GM12878 (cell line): ENCODE data around the gene C1orf174. TPM values are rescaled to one million over a fixed set of nuclear protein-coding genes. Genes with fewer than 3 reads are reported as not detected.

ENCODE experiments used
- ATAC-seq: fragments of 200-7000 bp; cut with Tn5 transposase; 3 replicates; pipeline ENCODE4 v1.9.1; 2020; ENCODE audit warnings: mild to moderate bottlenecking, moderate library complexity
- BruUV-seq: library from RNA; stranded (reverse); fragments of 400-500 nt; replicated peaks from 2 replicates; lab custom pipeline; 2021; lab: Mats Ljungman, UMichigan
- CTCF ChIA-PET: fragments of 300-600 bp; sonication (Branson Sonifier 250); formaldehyde crosslinking; extraction: SDS; loops from one replicate; lab custom pipeline; 2021; ENCODE audit warnings: inconsistent platforms; lab: Yijun Ruan, JAX
- POLR2A ChIA-PET: fragments of 350-600 bp; formaldehyde crosslinking; extraction: SDS; loops from one replicate; lab custom pipeline; 2021; ENCODE audit warnings: inconsistent platforms; lab: Charles Lee
- RAD21 ChIA-PET: fragments of 300-600 bp; sonication (Branson Sonifier 250); formaldehyde crosslinking; loops from one replicate; lab custom pipeline; 2023; ENCODE audit warnings: antibody characterized with exemption; ENCODE audit not compliant: unreplicated experiment; lab: Charles Lee
- SMC1A ChIA-PET: fragments of 300-600 bp; sonication (Branson Sonifier 250); formaldehyde crosslinking; loops from one replicate; lab custom pipeline; 2023; ENCODE audit not compliant: unreplicated experiment, uncharacterized antibody; lab: Charles Lee
- DNase-seq: peaks from one replicate; pipeline ENCODE4 v3.0.0-alpha.2; 2011; ENCODE audit warnings: low read depth, low spot score
- FAIRE-seq: peaks from 3 replicates; lab custom pipeline; 2011; peaks lifted over from hg19 to GRCh38; lab: Jason Lieb, UNC
- H2AFZ ChIP-seq: 2 replicates; pipeline ENCODE4 v1.6.0; 2011; ENCODE audit warnings: low read depth, low read length, control low read depth; ENCODE audit not compliant: control insufficient read depth
- H3K27ac ChIP-seq: 2 replicates; pipeline ENCODE4 v1.5.1; 2011; ENCODE audit warnings: control low read depth; ENCODE audit not compliant: control insufficient read depth, insufficient read depth
- H3K27me3 ChIP-seq, 2 experiments: replicated peaks in 1 of 2; 2 replicates each; pipeline versions ENCODE4 v1.6.0 to v1.6.1; 2011; ENCODE audit warnings: low read length in 1 of 2; ENCODE audit not compliant: control insufficient read depth in 2 of 2, insufficient read depth in 2 of 2
- H3K36me3 ChIP-seq, 2 experiments: 2 replicates each; pipeline ENCODE4 v1.5.1; 2011; ENCODE audit warnings: low read length in 1 of 2; ENCODE audit not compliant: control insufficient read depth in 2 of 2, insufficient read depth in 2 of 2
- H3K4me1 ChIP-seq: 2 replicates; pipeline ENCODE4 v1.6.1; 2011; ENCODE audit warnings: mild to moderate bottlenecking, low read length, moderate library complexity, mixed read lengths; ENCODE audit not compliant: control insufficient read depth, insufficient read depth
- H3K4me2 ChIP-seq: 2 replicates; pipeline ENCODE4 v1.6.0; 2011; ENCODE audit warnings: control low read depth; ENCODE audit not compliant: control insufficient read depth, insufficient read depth
- H3K4me3 ChIP-seq: fragments of 200-600 bp; sonication (generic); 2 replicates; pipeline ENCODE4 v1.5.1; 2016
- H3K79me2 ChIP-seq: 2 replicates; pipeline ENCODE4 v1.6.0; 2011; ENCODE audit warnings: low read length; ENCODE audit not compliant: control insufficient read depth, insufficient read depth
- H3K9ac ChIP-seq: 2 replicates; pipeline ENCODE4 v1.8.0; 2011; ENCODE audit warnings: low read length, control low read depth, mixed read lengths; ENCODE audit not compliant: control insufficient read depth, insufficient read depth
- H3K9me3 ChIP-seq: replicated peaks from 3 replicates; pipeline ENCODE4 v1.5.1; 2011; ENCODE audit warnings: mild to moderate bottlenecking, low read length; ENCODE audit not compliant: control insufficient read depth, insufficient read depth
- H4K20me1 ChIP-seq: 2 replicates; pipeline ENCODE4 v1.6.0; 2011; ENCODE audit not compliant: control insufficient read depth, insufficient read depth
- CBX5 ChIP-seq: sonication (generic); IDR thresholded peaks from 2 replicates; pipeline ENCODE4 v1.6.1; 2016; ENCODE audit warnings: low read depth, moderate library complexity, mild to moderate bottlenecking, inconsistent platforms
- EGR1 ChIP-seq, 2 experiments: IDR thresholded peaks; 1 replicate in 1 of 2; 2 replicates in 1 of 2; pipeline ENCODE4 v1.6.1; 2011 to 2012; ENCODE audit warnings: low read depth in 2 of 2, low read length in 2 of 2, borderline replicate concordance in 1 of 2, mild to moderate bottlenecking in 1 of 2, moderate library complexity in 1 of 2
- HDAC6 ChIP-seq: fragments of 200-600 bp; sonication (generic); IDR thresholded peaks from one replicate; pipeline ENCODE4 v1.8.0; 2017; ENCODE audit warnings: antibody characterized with exemption; ENCODE audit not compliant: unreplicated experiment
- LARP7 ChIP-seq: fragments of 450-650 bp; IDR thresholded peaks from 2 replicates; pipeline ENCODE4 v1.6.1; 2017; ENCODE audit warnings: mild to moderate bottlenecking
- NR2C1 ChIP-seq: fragments of 450-650 bp; IDR thresholded peaks from 2 replicates; pipeline ENCODE4 v1.6.1; 2017; ENCODE audit warnings: antibody characterized with exemption, mild to moderate bottlenecking, moderate library complexity
- RUNX3 ChIP-seq: IDR thresholded peaks from 2 replicates; pipeline ENCODE4 v1.6.1; 2012; ENCODE audit warnings: low read length, inconsistent platforms
- SPI1 ChIP-seq: IDR thresholded peaks from 2 replicates; pipeline ENCODE4 v1.6.1; 2011; ENCODE audit warnings: low read depth, mild to moderate bottlenecking, low read length, moderate library complexity, borderline replicate concordance; ENCODE audit not compliant: insufficient read depth
- ZNF217 ChIP-seq: fragments of 450-650 bp; IDR thresholded peaks from 2 replicates; pipeline ENCODE4 v1.6.1; 2017; ENCODE audit warnings: antibody characterized with exemption, mild to moderate bottlenecking
- WGBS: methylation state at CpG from one replicate; pipeline ENCODE4 v1.1.6; 2016; ENCODE audit warnings: low lambda C conversion rate; ENCODE audit not compliant: insufficient replicate concordance, insufficient coverage; ENCODE audit errors: missing lambda C conversion rate; 5-methylcytosine and 5-hydroxymethylcytosine counted together
- in situ Hi-C: fragments of 300-500 bp; cut with MboI; formaldehyde crosslinking; loops from 9 replicates; pipeline ENCODE4 v1.14.3; 2018; ENCODE audit warnings: mixed read lengths
- intact Hi-C: fragments of 100-400 bp; cut with micrococcal nuclease; formaldehyde crosslinking; loops from one replicate; pipeline ENCODE4 v1.14.2; 2022; ENCODE audit not compliant: unreplicated experiment
- polyA plus RNA-seq, 11 experiments: library from polyadenylated mRNA; depleted of rRNA in 4 of 11; unstranded in 6 of 11; stranded (reverse) in 5 of 11; fragments of >200 nt; fragmentation: Nextera tagmentation in 4 of 11; fragmentation: Illumina TruSeq in 1 of 11; extraction: Ambion mirVana in 4 of 11; extraction: Trizol in 1 of 11; gene quantifications; 1 replicate in 1 of 11; 2 replicates in 10 of 11; pipeline versions ENCODE4 v1.2.1 to v1.2.3, GENCODE V29; 2011 to 2016; ENCODE audit warnings: inconsistent platforms in 2 of 11, missing spikeins in 2 of 11, low read depth in 1 of 11
- total RNA-seq, 4 experiments: library from RNA; depleted of rRNA in 3 of 4; stranded (reverse); fragments of >200 nt in 3 of 4; fragmentation: Illumina TruSeq in 1 of 4; extraction: Trizol in 1 of 4; gene quantifications; 2 replicates each; pipeline versions ENCODE4 v1.2.1 to v1.2.3, GENCODE V29; 2013 to 2021
- TF ChIP-seq, protein P1 (sequence below): IDR thresholded peaks from 2 replicates; pipeline ENCODE4 v1.6.1; 2012; ENCODE audit warnings: mild to moderate bottlenecking, low read depth, low read length

C1orf174 gene
- total and polyA plus RNA-seq, 10 of the 15 experiments (the other 5 are each of a cell fraction or from before 2014, with no cell fraction given), result 17.5 to 35.4 (median 25.1) TPM

DNA sequence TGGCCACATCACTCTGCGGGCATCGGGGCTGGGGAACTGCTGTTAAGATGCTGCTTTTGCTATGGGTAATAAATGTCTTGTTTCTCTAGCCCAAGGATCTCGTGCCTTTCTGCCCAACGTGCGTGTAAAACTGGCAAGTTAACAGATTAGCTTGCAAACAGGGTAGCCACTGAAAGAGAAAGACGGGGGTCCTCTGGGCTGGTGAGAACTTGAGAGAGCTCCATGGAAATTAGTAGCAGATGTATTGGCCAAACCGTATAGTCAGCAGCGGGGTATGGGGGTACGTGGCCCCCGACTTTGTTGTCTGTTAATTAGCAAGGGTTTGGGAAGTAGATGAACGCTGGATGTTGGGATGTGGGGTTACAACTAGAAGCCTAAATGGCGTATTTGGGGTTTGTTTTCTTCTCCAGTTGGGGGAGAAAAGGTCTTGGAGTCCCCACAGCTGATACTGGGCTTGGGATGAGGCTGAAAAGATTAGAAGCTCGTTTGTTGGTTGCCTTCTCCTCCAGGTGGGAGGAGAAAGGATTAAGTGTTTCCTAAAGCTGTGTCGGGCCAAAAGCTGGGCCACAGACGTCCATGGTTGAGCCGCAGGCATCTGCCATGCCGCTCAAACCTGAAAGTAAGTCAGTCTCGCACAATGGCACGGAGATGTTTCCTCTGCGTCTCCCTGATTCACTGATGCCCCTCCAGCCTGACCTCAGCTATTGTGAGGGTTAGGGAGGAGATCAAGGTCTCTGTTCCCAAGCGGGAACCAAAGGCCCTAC, 32.3 kb upstream of the C1orf174 start:
- SMC1A ChIA-PET, result no interaction called here
- no peak for TF ChIP-seq SPI1
- TF ChIP-seq, all 136 proteins: peak for 0
- Histone ChIP-seq H3K4me3 (no peak overlapping the region), H4K20me1 (no peaks in the 10 kb centered on the region), H3K4me1 (no peaks in the 10 kb centered on the region), H3K27me3 (no peaks in the 10 kb centered on the region), H3K9ac (no peak overlapping the region), H3K36me3 (no peaks in the 10 kb centered on the region), H3K9me3 (peaks cover 2% of the 10 kb centered on the region; the same call in 2 of the 3 replicates), H2AFZ (no peak overlapping the region), H3K79me2 (no peaks in the 10 kb centered on the region), H3K27ac (no peak overlapping the region), H3K4me2 (no peak overlapping the region)
- in situ Hi-C loops, result no loop called here
- ChIA-PET CTCF (no interaction called here), RAD21 (no interaction called here), POLR2A (no interaction called here)
- DNase-seq (no peak), ATAC-seq (no peak), FAIRE-seq (no peak)
- no TSS peak for BruUV-seq
- WGBS, result 46% methylated on average over 21 of the region's 21 CpGs
- intact Hi-C loops, result no loop called here

DNA sequence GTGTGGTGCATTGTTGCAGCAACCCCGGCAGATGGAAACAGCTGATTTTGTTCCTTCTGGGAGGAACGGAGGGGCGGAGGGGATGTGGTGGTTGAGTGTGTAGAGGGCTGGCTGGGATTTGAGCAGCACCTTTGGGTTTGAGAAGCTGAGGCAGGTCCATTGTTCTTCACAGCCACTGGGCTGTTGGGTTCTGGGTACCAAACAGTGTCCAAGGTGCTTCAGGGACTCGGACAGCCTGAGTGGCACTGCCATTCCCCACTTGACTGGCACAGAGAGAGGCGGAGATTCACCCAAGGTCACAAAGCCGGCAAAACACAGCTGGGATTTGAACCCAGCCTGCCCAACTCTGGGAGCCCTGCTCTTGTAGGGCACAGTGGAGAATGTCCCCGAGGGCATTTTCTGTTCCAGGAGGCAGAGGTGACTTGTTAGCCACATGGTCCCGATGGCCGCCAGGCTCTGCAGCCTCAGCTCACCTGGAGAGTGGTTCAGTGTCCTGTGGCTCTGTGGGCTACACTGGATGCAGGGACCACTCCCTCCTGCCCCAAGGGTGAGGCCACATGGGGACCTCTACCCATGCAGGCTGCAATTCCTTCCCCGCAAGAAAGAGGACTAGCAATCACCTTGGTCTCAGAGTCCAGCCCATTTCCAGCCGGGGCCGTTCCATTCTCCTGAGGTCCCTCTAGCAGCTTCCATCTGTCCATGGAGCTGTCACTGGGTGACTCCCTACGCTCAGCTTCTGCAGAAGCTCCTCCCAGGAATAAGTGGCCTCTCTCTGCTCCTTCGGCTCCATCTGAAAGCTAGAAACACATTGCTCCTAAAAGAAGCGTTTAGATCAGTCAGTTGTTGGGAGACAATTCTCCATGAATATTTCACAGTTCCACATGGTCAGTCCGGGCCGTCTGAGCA, 31.2 kb upstream of the C1orf174 start:
- Histone ChIP-seq H3K9ac (no peak overlapping the region), H3K79me2 (no peaks in the 10 kb centered on the region), H3K4me2 (no peak overlapping the region), H3K27me3 (no peaks in the 10 kb centered on the region), H2AFZ (no peak overlapping the region), H3K36me3 (no peaks in the 10 kb centered on the region), H3K27ac (no peak overlapping the region), H3K9me3 (peaks cover 2% of the 10 kb centered on the region; the same call in 2 of the 3 replicates), H3K4me3 (no peak overlapping the region), H4K20me1 (no peaks in the 10 kb centered on the region), H3K4me1 (no peaks in the 10 kb centered on the region)
- FAIRE-seq (no peak), DNase-seq (no peak), ATAC-seq (no peak)
- in situ Hi-C loops, result no loop called here
- intact Hi-C loops, result no loop called here
- RAD21 ChIA-PET, result no interaction called here
- CTCF ChIA-PET, result no interaction called here
- WGBS, result 49% methylated on average over 16 of the region's 17 CpGs
- BruUV-seq, result no TSS peak
- TF ChIP-seq EGR1 (IDR thresholded peaks at IDR 0.05; ENCODE audit: borderline replicate concordance in 1 of 2, low read depth in 2 of 2, low read length in 2 of 2) (no peak), ZNF217 (no peak), HDAC6 (no peak), NR2C1 (no peak), RUNX3 (no peak), CBX5 (no peak), LARP7 (no peak)
- TF ChIP-seq, protein P1, sequence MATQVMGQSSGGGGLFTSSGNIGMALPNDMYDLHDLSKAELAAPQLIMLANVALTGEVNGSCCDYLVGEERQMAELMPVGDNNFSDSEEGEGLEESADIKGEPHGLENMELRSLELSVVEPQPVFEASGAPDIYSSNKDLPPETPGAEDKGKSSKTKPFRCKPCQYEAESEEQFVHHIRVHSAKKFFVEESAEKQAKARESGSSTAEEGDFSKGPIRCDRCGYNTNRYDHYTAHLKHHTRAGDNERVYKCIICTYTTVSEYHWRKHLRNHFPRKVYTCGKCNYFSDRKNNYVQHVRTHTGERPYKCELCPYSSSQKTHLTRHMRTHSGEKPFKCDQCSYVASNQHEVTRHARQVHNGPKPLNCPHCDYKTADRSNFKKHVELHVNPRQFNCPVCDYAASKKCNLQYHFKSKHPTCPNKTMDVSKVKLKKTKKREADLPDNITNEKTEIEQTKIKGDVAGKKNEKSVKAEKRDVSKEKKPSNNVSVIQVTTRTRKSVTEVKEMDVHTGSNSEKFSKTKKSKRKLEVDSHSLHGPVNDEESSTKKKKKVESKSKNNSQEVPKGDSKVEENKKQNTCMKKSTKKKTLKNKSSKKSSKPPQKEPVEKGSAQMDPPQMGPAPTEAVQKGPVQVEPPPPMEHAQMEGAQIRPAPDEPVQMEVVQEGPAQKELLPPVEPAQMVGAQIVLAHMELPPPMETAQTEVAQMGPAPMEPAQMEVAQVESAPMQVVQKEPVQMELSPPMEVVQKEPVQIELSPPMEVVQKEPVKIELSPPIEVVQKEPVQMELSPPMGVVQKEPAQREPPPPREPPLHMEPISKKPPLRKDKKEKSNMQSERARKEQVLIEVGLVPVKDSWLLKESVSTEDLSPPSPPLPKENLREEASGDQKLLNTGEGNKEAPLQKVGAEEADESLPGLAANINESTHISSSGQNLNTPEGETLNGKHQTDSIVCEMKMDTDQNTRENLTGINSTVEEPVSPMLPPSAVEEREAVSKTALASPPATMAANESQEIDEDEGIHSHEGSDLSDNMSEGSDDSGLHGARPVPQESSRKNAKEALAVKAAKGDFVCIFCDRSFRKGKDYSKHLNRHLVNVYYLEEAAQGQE, result no peak
- SMC1A ChIA-PET, result no interaction called here
- POLR2A ChIA-PET, result no interaction called here
